Neural crest cell (in vitro differentiated cells): ENCODE data around the gene HTR1A. TPM values are rescaled to one million over a fixed set of nuclear protein-coding genes. Genes with fewer than 3 reads are reported as not detected.

Experiments
- DNase-seq: peaks from one replicate; pipeline ENCODE4 v3.0.0; 2021; ENCODE audit warnings: low read depth, mixed read lengths, low spot score
- H3K27ac Mint-ChIP-seq: one replicate; pipeline ENCODE4 v1.8.0; 2021; ENCODE audit warnings: mild to moderate bottlenecking, mixed read lengths; ENCODE audit not compliant: unreplicated experiment
- H3K27me3 Mint-ChIP-seq: 2 replicates; pipeline ENCODE4 v1.8.0; 2021; ENCODE audit warnings: low read depth, mild to moderate bottlenecking, mixed read lengths
- H3K36me3 Mint-ChIP-seq: 2 replicates; pipeline ENCODE4 v1.8.0; 2021; ENCODE audit warnings: low read depth, mild to moderate bottlenecking, mixed read lengths
- H3K4me1 Mint-ChIP-seq: 2 replicates; pipeline ENCODE4 v1.8.0; 2021; ENCODE audit warnings: mixed read lengths
- H3K4me3 Mint-ChIP-seq: one replicate; pipeline ENCODE4 v1.8.0; 2021; ENCODE audit warnings: mild to moderate bottlenecking, mixed read lengths
- H3K9me3 Mint-ChIP-seq: 2 replicates; pipeline ENCODE4 v1.8.0; 2021; ENCODE audit warnings: mixed read lengths
- CTCF ChIP-seq: fragments of 200-600 bp; sonication (generic); conservative IDR thresholded peaks from 2 replicates; pipeline ENCODE4 v1.5.0; 2021; ENCODE audit warnings: antibody characterized with exemption, mild to moderate bottlenecking
- total RNA-seq: library from RNA; stranded (reverse); gene quantifications from 2 replicates; pipeline ENCODE4 v1.2.1, GENCODE V29; 2021

The HTR1A gene
- total RNA-seq, 1 donor from 2014 or later, result not detected

GRCh38 chr5:63958654-63959053, 3.6 kb downstream of the HTR1A start:
- H3K36me3 Mint-ChIP-seq, result peaks cover 2% of the 10 kb centered on the region
- DNase-seq, result no peak
- no peak overlapping the region for H3K4me3 Mint-ChIP-seq
- H3K4me1 Mint-ChIP-seq, result peaks cover 22% of the 10 kb centered on the region
- H3K27me3 Mint-ChIP-seq, result peaks cover 73% of the 10 kb centered on the region
- TF ChIP-seq CTCF, result no peak
- no peak overlapping the region for H3K27ac Mint-ChIP-seq
- H3K9me3 Mint-ChIP-seq, result no peaks in the 10 kb centered on the region

- DNase-seq, result no peak
- Mint-ChIP-seq H3K36me3 (peaks cover 2% of the 10 kb centered on the region), H3K4me1 (peaks cover 21% of the 10 kb centered on the region), H3K4me3 (no peak overlapping the region), H3K9me3 (no peaks in the 10 kb centered on the region), H3K27me3 (peaks cover 66% of the 10 kb centered on the region), H3K27ac (no peak overlapping the region)
- no peak for TF ChIP-seq CTCF
Observed at GRCh38 chr5:63957617-63958016, 4.6 kb downstream of the HTR1A start.

GRCh38 chr5:63953217-63953616, 9.0 kb downstream of the HTR1A start:
- H3K36me3 Mint-ChIP-seq, result no peaks in the 10 kb centered on the region
- H3K4me3 Mint-ChIP-seq, result no peak overlapping the region
- no peak overlapping the region for H3K27ac Mint-ChIP-seq
- H3K4me1 Mint-ChIP-seq, result peaks cover 1% of the 10 kb centered on the region
- no peaks in the 10 kb centered on the region for H3K9me3 Mint-ChIP-seq
- TF ChIP-seq CTCF, result no peak
- peaks cover 25% of the 10 kb centered on the region for H3K27me3 Mint-ChIP-seq
- no peak for DNase-seq

- H3K9me3 Mint-ChIP-seq, result peaks cover 3% of the 10 kb centered on the region
- H3K27ac Mint-ChIP-seq, result no peak overlapping the region
- no peaks in the 10 kb centered on the region for H3K36me3 Mint-ChIP-seq
- DNase-seq, result no peak
- no peaks in the 10 kb centered on the region for H3K4me1 Mint-ChIP-seq
- TF ChIP-seq CTCF, result no peak
- H3K27me3 Mint-ChIP-seq, result peaks cover 11% of the 10 kb centered on the region
- no peak overlapping the region for H3K4me3 Mint-ChIP-seq
Observed at GRCh38 chr5:63935103-63935502, 27.1 kb downstream of the HTR1A start.

GRCh38 chr5:63931836-63932235, 30.4 kb downstream of the HTR1A start:
- no peak for TF ChIP-seq CTCF
- no peaks in the 10 kb centered on the region for H3K36me3 Mint-ChIP-seq
- H3K4me3 Mint-ChIP-seq, result no peak overlapping the region
- H3K27ac Mint-ChIP-seq, result no peak overlapping the region
- H3K27me3 Mint-ChIP-seq, result peaks cover 11% of the 10 kb centered on the region
- H3K9me3 Mint-ChIP-seq, result no peaks in the 10 kb centered on the region
- no peaks in the 10 kb centered on the region for H3K4me1 Mint-ChIP-seq
- DNase-seq, result no peak

GRCh38 chr5:63928451-63928850, 33.8 kb downstream of the HTR1A start:
- Mint-ChIP-seq H3K27ac (no peak overlapping the region), H3K27me3 (no peaks in the 10 kb centered on the region), H3K36me3 (no peaks in the 10 kb centered on the region), H3K4me1 (no peaks in the 10 kb centered on the region), H3K4me3 (no peak overlapping the region), H3K9me3 (no peaks in the 10 kb centered on the region)
- no peak for TF ChIP-seq CTCF
- no peak for DNase-seq
